Measurements from ENCODE around the gene HS6ST3.

- no peak for TF ChIP-seq EZH2 (IDR thresholded peaks at IDR 0.05; ENCODE audit: borderline replicate concordance, low read depth, low read length, severe bottlenecking)
- TF ChIP-seq CTCF (IDR thresholded peaks at IDR 0.05; ENCODE audit: borderline replicate concordance, extremely low read depth, low read length, poor library complexity, severe bottlenecking): no peak
Measured at GRCh38 chr13:96248996-96249395, 159.1 kb downstream of the HS6ST3 start.

Measured in DND-41 (cell line).